ENCODE results near the gene CHAD. TPM values are rescaled to one million over a fixed set of nuclear protein-coding genes. Genes with fewer than 3 reads are reported as not detected.

CHAD gene
- total RNA-seq, 1 experiment from 2014 or later: not detected

- Mint-ChIP-seq H3K9me3 (ENCODE audit: unreplicated experiment) (no peaks in the 10 kb centered on the region), H3K4me3 (ENCODE audit: unreplicated experiment) (peak overlapping the region; percentile 71), H3K27me3 (ENCODE audit: insufficient read depth, unreplicated experiment) (no peaks in the 10 kb centered on the region), H3K27ac (ENCODE audit: low read depth, unreplicated experiment) (peak overlapping the region; percentile 74), H3K36me3 (ENCODE audit: insufficient read depth, unreplicated experiment) (peaks cover 6% of the 10 kb centered on the region), H3K4me1 (ENCODE audit: insufficient read depth, unreplicated experiment) (peaks cover 20% of the 10 kb centered on the region)
- ChIA-PET CTCF (interaction anchor here (2.1 to 4.0 kb wide), 2 partner anchors 28 to 63 kb away, joined by 10 to 37 read pairs; partner anchors contain the start of gene LRRC59), POLR2A (interaction anchor here (0.7 to 6.5 kb wide), 4 partner anchors 16 to 212 kb away, joined by 3 to 76 read pairs (median 40); partner anchors contain the start of gene LRRC59)
- no TSS peak for BruUV-seq (replicated peaks)
- intact Hi-C loops (cut with micrococcal nuclease): no loop called here
- DNase-seq (ENCODE audit: unreplicated experiment): no peak
- no peak for TF ChIP-seq CTCF (IDR thresholded peaks at IDR 0.05; ENCODE audit: unreplicated experiment)
Observed at GRCh38 chr17:50424996-50425681, 43.5 kb downstream of the CHAD start.

- H3K36me3 Mint-ChIP-seq (ENCODE audit: insufficient read depth, unreplicated experiment): peaks cover 6% of the 10 kb centered on the region
- peaks cover 13% of the 10 kb centered on the region for H3K4me1 Mint-ChIP-seq (ENCODE audit: insufficient read depth, unreplicated experiment)
- H3K9me3 Mint-ChIP-seq (ENCODE audit: unreplicated experiment): no peaks in the 10 kb centered on the region
- ChIA-PET POLR2A (interaction anchor here (0.7 to 1.0 kb wide), 2 partner anchors 28 to 213 kb away, joined by 3 read pairs; partner anchors contain the start of gene LRRC59), CTCF (interaction anchor here (4.0 kb wide), 1 partner anchor 27 kb away, joined by 37 read pairs; the partner anchor contains the start of gene LRRC59)
- no peaks in the 10 kb centered on the region for H3K27me3 Mint-ChIP-seq (ENCODE audit: insufficient read depth, unreplicated experiment)
- no peak for DNase-seq (ENCODE audit: unreplicated experiment)
- H3K4me3 Mint-ChIP-seq (ENCODE audit: unreplicated experiment): no peak overlapping the region
- H3K27ac Mint-ChIP-seq (ENCODE audit: low read depth, unreplicated experiment): no peak overlapping the region
- TF ChIP-seq CTCF (IDR thresholded peaks at IDR 0.05; ENCODE audit: unreplicated experiment): no peak
- intact Hi-C loops (cut with micrococcal nuclease): no loop called here
- BruUV-seq (replicated peaks): no TSS peak
Observed at GRCh38 chr17:50424246-50424995, 44.3 kb downstream of the CHAD start.

- Mint-ChIP-seq H3K27me3 (ENCODE audit: insufficient read depth, unreplicated experiment) (no peaks in the 10 kb centered on the region), H3K4me1 (ENCODE audit: insufficient read depth, unreplicated experiment) (peaks cover 10% of the 10 kb centered on the region), H3K36me3 (ENCODE audit: insufficient read depth, unreplicated experiment) (peaks cover 6% of the 10 kb centered on the region), H3K9me3 (ENCODE audit: unreplicated experiment) (no peaks in the 10 kb centered on the region), H3K27ac (ENCODE audit: low read depth, unreplicated experiment) (no peak overlapping the region), H3K4me3 (ENCODE audit: unreplicated experiment) (no peak overlapping the region)
- no TSS peak for BruUV-seq (replicated peaks)
- CTCF ChIA-PET: no interaction called here
- no peak for DNase-seq (ENCODE audit: unreplicated experiment)
- POLR2A ChIA-PET: interaction anchor here (1.0 kb wide), 1 partner anchor 27 kb away, joined by 3 read pairs; the partner anchor contains the start of gene LRRC59
- TF ChIP-seq CTCF (IDR thresholded peaks at IDR 0.05; ENCODE audit: unreplicated experiment): no peak
- intact Hi-C loops (cut with micrococcal nuclease): no loop called here
Observed at GRCh38 chr17:50423553-50424159, 45.0 kb downstream of the CHAD start.

- POLR2A ChIA-PET: interaction anchor here (0.5 to 3.1 kb wide), 2 partner anchors 11 to 25 kb away, joined by 4 to 37 read pairs; partner anchors contain the start of gene LRRC59
- no peak overlapping the region for H3K27ac Mint-ChIP-seq (ENCODE audit: low read depth, unreplicated experiment)
Observed at GRCh38 chr17:50422738-50423137, 45.9 kb downstream of the CHAD start.

More at GRCh38 chr17:50422738-50423137, 45.9 kb downstream of the CHAD start:
- no peak overlapping the region for H3K4me3 Mint-ChIP-seq (ENCODE audit: unreplicated experiment)
- no TSS peak for BruUV-seq (replicated peaks)
- DNase-seq (ENCODE audit: unreplicated experiment): no peak
- intact Hi-C loops (cut with micrococcal nuclease): no loop called here
- CTCF ChIA-PET: interaction anchor here (0.6 to 2.1 kb wide), 4 partner anchors 9 to 385 kb away, joined by 3 to 8 read pairs (median 3); no protein-coding TSS in a partner anchor
- no peak for TF ChIP-seq CTCF (IDR thresholded peaks at IDR 0.05; ENCODE audit: unreplicated experiment)
- H3K9me3 Mint-ChIP-seq (ENCODE audit: unreplicated experiment): no peaks in the 10 kb centered on the region
- H3K27me3 Mint-ChIP-seq (ENCODE audit: insufficient read depth, unreplicated experiment): no peaks in the 10 kb centered on the region
- H3K4me1 Mint-ChIP-seq (ENCODE audit: insufficient read depth, unreplicated experiment): peaks cover 10% of the 10 kb centered on the region
- peaks cover 6% of the 10 kb centered on the region for H3K36me3 Mint-ChIP-seq (ENCODE audit: insufficient read depth, unreplicated experiment)

Data from MCF 10A (cell line).